Measurements from ENCODE around the gene TCF25. TPM values are rescaled to one million over a fixed set of nuclear protein-coding genes. Genes with fewer than 3 reads are reported as not detected.
A peak's percentile ranks its signal among the peaks of the same experiment; 100 is the strongest.

Gene TCF25
- total RNA-seq, 1 donor from 2014 or later = 82.6 TPM

DNA sequence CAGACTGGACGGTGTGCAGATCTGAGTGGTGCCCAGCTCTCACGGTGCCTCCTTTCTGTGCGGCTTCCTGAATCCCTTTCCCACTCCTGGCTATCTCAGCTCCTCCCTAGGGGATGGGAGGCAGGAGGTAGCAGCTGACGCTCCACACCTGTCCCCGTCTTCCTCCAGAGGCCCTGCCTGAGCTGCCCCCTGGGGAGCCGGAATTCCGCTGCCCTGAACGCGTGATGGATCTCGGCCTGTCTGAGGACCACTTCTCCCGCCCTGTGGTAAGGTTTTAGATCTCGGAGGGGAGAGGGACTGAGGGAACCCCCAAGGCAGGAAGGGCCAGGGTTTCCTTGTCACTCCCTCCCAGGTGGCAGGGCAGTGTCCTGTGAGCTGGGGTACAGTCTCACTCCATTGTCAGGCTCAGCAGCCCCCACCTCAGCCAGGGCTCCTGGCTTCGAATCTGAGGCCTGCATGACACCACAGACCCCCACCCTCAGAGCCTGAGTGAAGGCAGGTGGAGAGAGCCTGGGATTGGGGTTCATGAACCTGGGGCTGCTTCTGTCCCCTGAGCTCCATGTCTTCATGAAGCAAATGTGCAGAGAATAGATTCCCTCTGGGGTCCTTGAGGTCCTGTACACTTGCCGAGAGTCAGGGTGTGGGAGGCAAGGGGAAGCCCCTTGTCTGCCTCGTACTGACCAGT is 81.8 kb downstream of the TCF25 start:
- Histone ChIP-seq H3K27me3 (ENCODE audit: low read depth) (no peaks in the 10 kb centered on the region), H3K4me3 (no peak overlapping the region), H3K27ac (replicated peaks) (no peak overlapping the region), H3K9me3 (replicated peaks) (no peaks in the 10 kb centered on the region), H3K4me1 (no peaks in the 10 kb centered on the region), H3K36me3 (peaks cover 38% of the 10 kb centered on the region)
- no peak for DNase-seq
- intact Hi-C loops (cut with micrococcal nuclease) = no loop called here
- TF ChIP-seq, protein P1, sequence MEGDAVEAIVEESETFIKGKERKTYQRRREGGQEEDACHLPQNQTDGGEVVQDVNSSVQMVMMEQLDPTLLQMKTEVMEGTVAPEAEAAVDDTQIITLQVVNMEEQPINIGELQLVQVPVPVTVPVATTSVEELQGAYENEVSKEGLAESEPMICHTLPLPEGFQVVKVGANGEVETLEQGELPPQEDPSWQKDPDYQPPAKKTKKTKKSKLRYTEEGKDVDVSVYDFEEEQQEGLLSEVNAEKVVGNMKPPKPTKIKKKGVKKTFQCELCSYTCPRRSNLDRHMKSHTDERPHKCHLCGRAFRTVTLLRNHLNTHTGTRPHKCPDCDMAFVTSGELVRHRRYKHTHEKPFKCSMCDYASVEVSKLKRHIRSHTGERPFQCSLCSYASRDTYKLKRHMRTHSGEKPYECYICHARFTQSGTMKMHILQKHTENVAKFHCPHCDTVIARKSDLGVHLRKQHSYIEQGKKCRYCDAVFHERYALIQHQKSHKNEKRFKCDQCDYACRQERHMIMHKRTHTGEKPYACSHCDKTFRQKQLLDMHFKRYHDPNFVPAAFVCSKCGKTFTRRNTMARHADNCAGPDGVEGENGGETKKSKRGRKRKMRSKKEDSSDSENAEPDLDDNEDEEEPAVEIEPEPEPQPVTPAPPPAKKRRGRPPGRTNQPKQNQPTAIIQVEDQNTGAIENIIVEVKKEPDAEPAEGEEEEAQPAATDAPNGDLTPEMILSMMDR (IDR thresholded peaks at IDR 0.05; ENCODE audit: borderline replicate concordance) = no peak

DNA sequence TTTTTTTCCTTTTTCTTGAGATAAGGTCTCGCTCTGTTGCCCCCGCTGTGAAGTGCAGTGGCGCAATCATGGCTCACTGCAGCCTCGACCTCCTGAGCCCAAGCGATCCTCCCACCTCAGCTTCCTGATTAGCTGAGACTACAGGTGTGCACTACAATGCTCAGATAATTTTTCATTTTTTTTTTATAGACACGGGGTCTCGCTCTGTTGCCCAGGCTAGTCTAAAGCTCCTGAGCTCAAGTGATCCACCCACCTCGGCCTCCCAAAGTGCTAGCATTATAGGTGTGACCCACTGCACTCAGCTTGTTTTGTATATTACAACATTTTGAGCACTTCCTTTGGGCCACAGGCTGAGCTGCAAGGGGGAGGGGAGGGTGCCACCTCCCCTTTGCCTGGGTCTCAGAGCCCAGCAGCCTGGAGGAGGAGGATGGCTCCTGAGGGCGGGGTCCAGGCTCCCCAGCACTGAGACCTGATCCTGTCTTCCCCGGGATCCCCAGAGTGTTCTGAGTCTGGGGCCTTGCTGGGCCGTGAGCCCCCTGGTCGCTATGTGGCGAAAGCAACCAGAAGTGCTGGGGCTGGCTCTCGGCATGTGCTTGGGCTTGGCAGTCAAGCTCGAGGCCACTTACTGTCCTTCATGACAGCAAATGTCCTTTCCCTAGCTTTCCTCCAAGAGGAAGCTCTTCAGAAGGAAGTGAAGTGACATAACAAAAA is 83.3 kb downstream of the TCF25 start:
- TF ChIP-seq, protein P1 (IDR thresholded peaks at IDR 0.05; ENCODE audit: borderline replicate concordance) = no peak
- no peaks in the 10 kb centered on the region for H3K27me3 ChIP-seq (ENCODE audit: low read depth)
- no peak for DNase-seq
- intact Hi-C loops (cut with micrococcal nuclease) = no loop called here
- H3K36me3 ChIP-seq = peaks cover 50% of the 10 kb centered on the region
- peak overlapping the region; percentile 36 for H3K27ac ChIP-seq (replicated peaks)
- H3K4me1 ChIP-seq = no peaks in the 10 kb centered on the region
- peak overlapping the region; percentile 43 for H3K4me3 ChIP-seq
- no peaks in the 10 kb centered on the region for H3K9me3 ChIP-seq (replicated peaks)

DNA sequence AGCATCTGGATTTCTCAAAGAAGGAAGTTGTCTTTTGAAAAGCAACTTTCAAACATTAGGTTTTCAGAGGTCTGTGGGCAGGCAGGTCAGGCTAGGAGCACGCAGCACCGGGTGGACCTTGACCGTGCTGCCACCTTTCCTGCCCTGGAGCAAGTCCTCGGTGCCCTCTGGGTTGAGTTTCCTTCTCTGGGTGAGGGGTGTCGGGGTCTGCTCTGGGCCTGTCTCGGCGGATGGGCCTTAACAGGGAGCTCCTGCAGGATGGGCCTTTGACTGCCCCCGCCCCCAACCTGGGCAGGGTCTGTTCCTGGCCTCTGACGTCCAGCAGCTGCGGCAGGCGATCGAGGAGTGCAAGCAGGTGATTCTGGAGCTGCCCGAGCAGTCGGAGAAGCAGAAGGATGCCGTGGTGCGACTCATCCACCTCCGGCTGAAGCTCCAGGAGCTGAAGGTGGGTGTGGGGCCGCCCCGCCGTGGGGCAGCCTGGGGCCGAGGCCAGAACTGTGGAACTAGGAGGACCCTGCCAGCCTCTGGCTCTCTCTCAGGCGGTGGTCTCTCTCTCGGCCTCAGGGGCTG is 83.9 kb downstream of the TCF25 start:
- Histone ChIP-seq H3K27ac (replicated peaks) (peak overlapping the region; percentile 38), H3K36me3 (peaks cover 56% of the 10 kb centered on the region), H3K4me3 (peak overlapping the region; percentile 43), H3K27me3 (ENCODE audit: low read depth) (no peaks in the 10 kb centered on the region), H3K9me3 (replicated peaks) (no peaks in the 10 kb centered on the region), H3K4me1 (no peaks in the 10 kb centered on the region)
- DNase-seq = no peak
- TF ChIP-seq, protein P1 (IDR thresholded peaks at IDR 0.05; ENCODE audit: borderline replicate concordance) = no peak
- intact Hi-C loops (cut with micrococcal nuclease) = no loop called here

DNA sequence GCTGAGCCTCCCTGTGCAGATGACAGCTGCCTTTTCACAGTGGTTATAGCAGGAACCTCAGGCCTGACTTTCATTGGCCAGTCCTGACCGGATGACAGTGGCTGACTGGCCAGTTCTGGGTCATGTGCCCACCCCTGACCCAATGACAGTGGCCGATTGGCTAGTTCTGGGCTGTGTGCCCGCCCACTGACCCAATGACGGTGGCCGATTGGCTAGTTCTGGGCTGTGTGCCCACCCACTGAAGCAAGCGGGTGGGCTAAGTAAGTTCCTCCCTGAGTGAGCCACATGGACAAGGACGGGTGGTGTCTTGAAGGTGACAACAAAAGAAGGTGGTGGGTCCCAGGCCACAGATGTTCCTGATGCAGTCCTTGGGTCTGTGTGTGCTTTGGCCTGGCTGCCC is 84.7 kb downstream of the TCF25 start:
- Histone ChIP-seq H3K4me3 (peak overlapping the region; percentile 43), H3K27me3 (ENCODE audit: low read depth) (no peaks in the 10 kb centered on the region), H3K9me3 (replicated peaks) (no peaks in the 10 kb centered on the region), H3K36me3 (peaks cover 58% of the 10 kb centered on the region), H3K27ac (replicated peaks) (no peak overlapping the region), H3K4me1 (no peaks in the 10 kb centered on the region)
- peak; percentile 47 for DNase-seq
- intact Hi-C loops (cut with micrococcal nuclease) = no loop called here
- TF ChIP-seq, protein P1 (IDR thresholded peaks at IDR 0.05; ENCODE audit: borderline replicate concordance) = no peak

DNA sequence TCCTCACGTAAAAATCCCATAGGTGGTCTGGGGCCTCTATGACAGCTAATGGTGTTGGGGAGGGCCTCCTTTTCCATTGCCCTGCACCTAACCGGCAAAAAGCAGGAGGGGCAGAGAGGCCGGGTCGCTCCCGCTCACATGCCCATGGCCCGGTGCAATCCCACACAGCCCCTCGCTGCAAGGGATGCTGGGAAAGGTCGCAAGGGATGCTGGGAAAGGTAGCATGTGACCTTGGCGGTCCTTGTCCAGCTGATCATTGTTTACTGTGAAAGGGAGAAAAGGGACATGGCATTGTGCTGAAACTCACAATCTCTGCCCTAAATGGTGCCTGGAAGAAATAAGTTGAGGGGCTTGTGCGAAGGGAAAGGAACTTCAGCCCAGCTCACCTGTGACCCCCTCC is 85.2 kb downstream of the TCF25 start:
- no peak overlapping the region for H3K27ac ChIP-seq (replicated peaks)
- no peaks in the 10 kb centered on the region for H3K9me3 ChIP-seq (replicated peaks)
- no peaks in the 10 kb centered on the region for H3K27me3 ChIP-seq (ENCODE audit: low read depth)
- H3K36me3 ChIP-seq = peaks cover 63% of the 10 kb centered on the region
- intact Hi-C loops (cut with micrococcal nuclease) = no loop called here
- no peaks in the 10 kb centered on the region for H3K4me1 ChIP-seq
- DNase-seq = no peak
- H3K4me3 ChIP-seq = no peak overlapping the region
- TF ChIP-seq, protein P1 (IDR thresholded peaks at IDR 0.05; ENCODE audit: borderline replicate concordance) = no peak

Measured in left ventricle myocardium inferior (tissue), 1 donor.